HG02981 (cell line): ENCODE data around the gene KIAA1614.

Experiments
- ATAC-seq: cut with Tn5 transposase; IDR thresholded peaks from one replicate; pipeline ENCODE4 v1.9.1; 2021; ENCODE audit warnings: mild to moderate bottlenecking, moderate library complexity; ENCODE audit not compliant: unreplicated experiment

KIAA1614 gene

DNA sequence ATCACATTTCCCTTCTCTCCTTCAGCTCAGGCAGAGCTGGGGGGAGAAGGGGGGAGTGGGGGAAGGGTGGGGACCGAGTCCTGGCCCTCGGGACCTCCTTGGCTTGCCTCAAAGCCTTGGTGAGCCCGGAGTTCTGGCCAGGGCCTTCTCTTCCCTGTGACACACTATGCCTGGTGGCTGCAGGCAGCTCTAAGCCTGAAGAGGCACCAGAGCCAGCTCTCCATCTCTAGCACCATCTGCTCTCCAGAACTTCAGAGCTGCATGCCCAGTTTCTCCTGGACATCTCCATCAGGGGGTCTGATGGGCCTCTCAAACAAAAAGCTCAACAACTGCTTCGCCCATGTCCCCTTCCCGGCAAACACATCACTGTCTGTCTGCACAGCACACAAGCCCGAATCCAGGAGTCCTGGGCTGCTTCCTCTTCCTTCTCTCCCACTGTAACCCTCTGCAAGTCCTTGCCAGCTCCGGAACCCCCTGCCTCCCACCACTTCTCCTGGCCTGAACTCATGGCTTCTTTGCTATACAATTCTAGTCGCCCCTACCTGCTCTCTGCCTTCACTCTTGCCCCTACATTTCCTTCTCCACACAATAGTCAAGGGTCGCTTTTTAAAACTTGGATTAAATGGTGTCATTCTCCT is 26.5 kb downstream of the KIAA1614 start:
- ATAC-seq: no peak

- no peak for ATAC-seq
Observed at GRCh38 chr1:180939711-180940103, 27.0 kb downstream of the KIAA1614 start.

DNA sequence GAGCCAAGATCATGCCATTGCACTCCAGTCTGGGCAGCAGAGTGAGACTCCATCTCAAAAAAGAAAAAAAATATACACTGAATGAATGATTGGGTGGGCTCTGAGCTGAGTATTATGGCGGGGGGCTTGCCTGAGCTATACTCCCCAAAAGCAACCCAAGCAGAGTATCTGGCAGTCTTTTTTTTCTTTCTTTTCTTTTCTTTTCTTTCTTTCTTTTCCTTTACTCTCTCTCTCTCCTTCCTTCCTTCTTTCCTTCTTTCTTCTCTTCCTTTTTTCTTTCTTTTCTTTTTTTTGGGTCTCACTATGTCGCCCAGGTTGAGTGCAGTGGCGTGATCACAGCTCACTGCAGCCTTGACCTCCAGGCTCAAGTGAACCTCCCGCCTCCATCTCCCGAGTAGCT is 27.7 kb downstream of the KIAA1614 start:
- no peak for ATAC-seq

GRCh38 chr1:180941518-180942275 is 29.0 kb downstream of the KIAA1614 start:
- ATAC-seq: no peak

DNA sequence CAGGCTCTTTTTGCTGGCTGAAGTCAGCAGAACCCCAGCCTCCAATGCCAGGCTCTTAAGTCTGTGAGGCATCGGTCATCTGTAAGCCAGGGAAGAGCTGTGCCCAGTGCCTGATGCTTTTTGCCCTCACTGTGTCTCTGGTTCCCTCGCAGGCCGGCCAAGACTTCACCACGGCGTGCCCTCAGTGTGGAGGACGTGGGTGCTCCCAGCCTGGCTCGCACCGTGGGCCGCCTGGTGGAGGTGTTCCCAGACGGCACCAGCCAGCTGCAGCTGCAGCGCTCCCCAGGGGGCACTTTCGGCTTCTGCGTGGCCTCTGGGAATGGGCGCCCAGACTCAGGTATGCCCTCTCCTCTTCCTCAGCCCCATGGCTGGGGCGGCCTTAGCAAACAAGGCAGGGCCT is 32.5 kb downstream of the KIAA1614 start:
- ATAC-seq: no peak

- ATAC-seq: no peak
Observed at GRCh38 chr1:180945551-180945950, 32.9 kb downstream of the KIAA1614 start.

DNA sequence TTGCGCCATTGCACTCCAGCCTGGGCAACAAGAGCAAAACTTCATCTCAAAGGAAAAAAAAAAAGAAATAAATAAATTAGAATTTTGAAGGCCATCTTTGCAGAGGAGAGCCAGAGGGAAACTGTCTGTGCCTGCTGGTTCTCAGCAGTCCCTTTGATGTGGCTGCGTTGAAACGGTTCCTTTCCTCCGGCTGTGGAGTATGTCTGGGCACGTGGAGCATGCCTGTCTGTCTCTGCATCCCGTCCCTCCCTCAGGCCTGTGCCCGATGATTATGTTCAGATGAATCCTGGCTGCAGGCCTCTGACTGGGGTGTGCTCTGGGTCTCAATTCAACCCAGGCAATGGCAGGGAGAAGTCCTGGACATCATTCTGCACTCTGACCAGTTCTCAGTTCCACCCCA is 33.4 kb downstream of the KIAA1614 start:
- no peak for ATAC-seq

DNA sequence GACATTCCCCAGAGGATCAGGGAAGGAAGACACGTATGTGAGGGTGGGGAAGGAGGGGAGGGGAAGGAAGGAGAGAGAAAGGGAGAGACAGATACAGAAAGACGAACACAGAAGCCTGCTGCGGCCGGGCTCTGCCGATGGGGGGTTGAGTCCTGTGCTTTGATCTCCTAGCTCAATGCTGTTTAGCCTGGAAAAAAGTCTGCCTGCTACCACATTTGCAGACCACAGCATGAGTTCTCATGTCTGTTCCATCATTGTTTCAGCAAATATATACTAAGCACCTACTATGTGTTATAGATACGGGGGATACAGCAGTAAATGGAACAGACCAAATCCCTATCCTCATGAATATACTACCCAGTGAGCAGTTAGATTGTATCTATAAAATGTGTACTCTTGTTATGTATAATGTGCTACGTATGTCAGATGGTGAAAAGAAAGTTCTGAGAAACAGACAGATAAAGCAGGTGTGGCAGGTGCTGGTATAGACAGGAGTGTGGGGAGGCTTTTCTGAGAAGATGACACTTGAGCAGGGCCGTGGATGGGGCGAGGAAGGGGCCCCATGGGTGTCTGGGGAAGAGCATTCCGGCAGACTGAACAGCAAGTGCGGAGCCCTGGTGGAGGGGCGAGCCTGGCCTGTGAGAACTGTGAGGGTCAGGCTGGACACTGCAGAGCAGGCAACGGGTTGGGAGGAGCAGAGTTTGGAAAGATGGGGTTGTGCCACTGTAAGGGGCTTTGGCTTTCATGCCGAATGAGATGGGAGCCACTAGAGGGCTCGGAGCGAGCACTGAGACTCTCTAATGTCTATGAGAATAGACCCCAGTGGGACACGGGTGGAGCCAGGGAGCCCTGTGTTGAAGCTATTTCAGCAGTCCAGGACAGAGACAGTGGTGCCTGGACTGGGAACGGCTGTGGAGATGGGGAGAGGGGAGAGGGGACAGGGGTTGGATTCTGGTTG is 34.1 kb downstream of the KIAA1614 start:
- ATAC-seq: no peak

- no peak for ATAC-seq
Observed at GRCh38 chr1:180947499-180947885, 34.8 kb downstream of the KIAA1614 start.

GRCh38 chr1:180947901-180948640 is 35.4 kb downstream of the KIAA1614 start:
- ATAC-seq: no peak

- ATAC-seq: no peak
Observed at GRCh38 chr1:180948641-180949615, 36.2 kb downstream of the KIAA1614 start.

DNA sequence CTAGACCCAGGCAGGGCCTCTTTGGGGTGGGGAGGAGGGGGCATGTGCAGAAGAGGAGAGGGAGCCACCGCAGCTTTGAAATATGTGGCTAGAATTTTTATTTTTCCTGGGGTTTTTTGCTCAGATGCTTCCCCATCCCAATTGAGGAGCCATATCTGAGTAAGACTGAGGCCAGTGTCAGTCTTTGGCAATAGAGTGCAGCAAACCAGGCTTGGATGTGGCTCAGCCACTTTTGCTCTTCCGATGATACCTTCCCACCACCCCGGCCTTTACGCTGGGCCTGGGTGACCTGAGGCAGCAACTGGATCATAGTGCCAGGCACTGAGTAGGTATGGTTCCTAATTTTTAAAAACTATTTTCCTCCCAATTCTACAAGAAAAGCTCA is 36.9 kb downstream of the KIAA1614 start:
- no peak for ATAC-seq

DNA sequence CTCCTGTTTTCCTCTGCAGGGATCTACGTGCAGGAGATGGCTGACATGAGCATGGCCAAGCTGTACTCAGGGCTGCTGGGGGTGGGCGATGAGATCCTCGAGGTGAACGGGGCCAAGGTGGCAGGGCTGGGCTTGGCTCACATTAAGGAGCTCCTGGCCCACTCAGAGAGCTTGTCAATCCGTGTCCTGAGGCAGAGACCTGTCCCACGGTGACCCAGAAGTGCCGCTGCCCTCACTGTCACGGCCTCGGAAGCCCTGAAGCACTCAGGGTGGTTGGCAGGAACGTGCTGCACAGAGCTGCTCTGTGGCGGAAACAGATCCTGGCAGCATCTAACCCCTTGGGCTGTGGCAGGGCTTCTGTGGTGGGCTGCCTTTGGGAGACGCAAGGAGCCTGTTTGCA is 37.6 kb downstream of the KIAA1614 start:
- ATAC-seq: no peak

DNA sequence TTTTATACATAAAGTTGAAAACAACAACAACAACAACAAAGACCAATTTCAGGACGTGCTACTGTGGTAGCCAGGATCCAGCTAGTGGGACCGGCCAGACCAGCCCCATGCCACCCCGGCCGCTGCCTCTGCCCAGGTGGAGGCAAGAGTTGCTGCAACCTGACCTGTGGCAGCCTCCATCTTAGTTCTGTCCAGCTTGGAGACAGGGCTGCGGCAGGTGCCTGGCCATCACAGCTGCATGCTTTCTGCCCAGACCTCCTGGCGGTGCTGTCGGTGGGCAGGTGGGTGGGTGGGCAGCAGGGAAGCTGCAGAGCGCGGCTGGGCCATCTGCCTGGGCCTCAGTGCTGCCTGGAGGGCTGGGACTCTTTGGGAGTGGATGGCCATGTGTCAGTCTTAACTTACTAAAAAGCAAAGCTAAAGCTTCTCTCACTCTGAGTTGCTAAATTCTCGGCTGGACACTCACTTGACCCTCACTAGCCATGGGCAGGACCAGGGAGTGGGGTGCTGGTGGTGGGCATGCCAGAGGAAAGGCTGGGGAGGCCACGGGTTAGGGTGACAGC is 38.6 kb downstream of the KIAA1614 start:
- ATAC-seq: no peak

GRCh38 chr1:180951836-180952656 is 39.3 kb downstream of the KIAA1614 start:
- no peak for ATAC-seq

DNA sequence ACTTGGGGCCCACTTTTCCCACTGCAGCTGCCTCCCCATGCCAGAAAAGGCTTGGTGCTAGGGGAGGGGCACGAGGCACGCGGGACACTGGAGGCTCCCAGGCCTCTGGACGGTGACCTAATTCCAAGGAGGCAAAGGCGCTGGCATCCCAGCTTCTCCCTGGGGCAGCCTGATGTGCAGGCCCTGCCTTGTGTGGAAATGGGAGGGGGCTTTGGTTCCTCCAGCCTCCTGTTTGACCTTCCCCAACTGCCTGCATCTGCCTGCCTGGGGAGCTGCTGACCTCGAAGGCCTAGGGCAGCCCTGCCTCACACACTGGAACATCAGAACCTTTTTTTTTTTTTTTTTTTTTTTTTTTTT is 39.9 kb downstream of the KIAA1614 start:
- ATAC-seq: no peak

GRCh38 chr1:180953291-180954004 is 40.8 kb downstream of the KIAA1614 start:
- peak; percentile 32 for ATAC-seq
